CD14-positive monocyte (primary cell): ENCODE results near the gene OPN1SW. TPM values are rescaled to one million over a fixed set of nuclear protein-coding genes. Genes with fewer than 3 reads are reported as not detected.

ENCODE experiments used
- DNase-seq, 3 donors: peaks; one replicate each; pipeline ENCODE4 v3.0.0-alpha.2; 2011 to 2022
- H2AFZ ChIP-seq: 2 replicates; pipeline ENCODE4 v1.6.0; 2012; ENCODE audit warnings: mild to moderate bottlenecking, low read depth, low read length, inconsistent platforms; ENCODE audit not compliant: insufficient read depth, poor library complexity, severe bottlenecking
- H3K27ac ChIP-seq, 2 donors: 1 replicate in 1 of 2; 2 replicates in 1 of 2; pipeline ENCODE4 v1.5.1; 2012 to 2013; ENCODE audit warnings: low read length in 2 of 2, control low read depth in 1 of 2, inconsistent platforms in 1 of 2, low read depth in 1 of 2, mild to moderate bottlenecking in 1 of 2
- H3K27me3 ChIP-seq, 2 donors: one replicate each; pipeline versions ENCODE4 v1.6.0 to v1.6.1; 2011 to 2013; ENCODE audit warnings: low read length in 2 of 2; ENCODE audit not compliant: control insufficient read depth in 2 of 2, insufficient read depth in 2 of 2
- H3K36me3 ChIP-seq, 2 donors: replicated peaks in 1 of 2; 1 replicate in 1 of 2; 2 replicates in 1 of 2; pipeline versions ENCODE4 v1.5.1 to v1.6.1; 2012 to 2013; ENCODE audit warnings: low read length in 2 of 2, control low read depth in 1 of 2, inconsistent platforms in 1 of 2, mild to moderate bottlenecking in 1 of 2; ENCODE audit not compliant: insufficient read depth in 2 of 2, control insufficient read depth in 1 of 2
- H3K4me1 ChIP-seq, 2 donors: 1 replicate in 1 of 2; 2 replicates in 1 of 2; pipeline versions ENCODE4 v1.5.1 to v1.6.1; 2012 to 2013; ENCODE audit warnings: low read length in 2 of 2, control low read depth in 1 of 2, inconsistent platforms in 1 of 2, mild to moderate bottlenecking in 1 of 2, moderate library complexity in 1 of 2; ENCODE audit not compliant: insufficient read depth in 2 of 2, control insufficient read depth in 1 of 2
- H3K4me2 ChIP-seq: replicated peaks from 2 replicates; pipeline ENCODE3; 2012; ENCODE audit warnings: low read length, moderate library complexity, mild to moderate bottlenecking; ENCODE audit not compliant: poor library complexity, severe bottlenecking; ENCODE audit errors: extremely low read depth
- H3K4me3 ChIP-seq, 3 experiments: fragments of 200-600 bp in 1 of 3; sonication (generic) in 1 of 3; replicated peaks in 1 of 3; 1 replicate in 2 of 3; 2 replicates in 1 of 3; pipeline ENCODE4 v1.5.1; 2011 to 2013; ENCODE audit warnings: low read length in 3 of 3, mild to moderate bottlenecking in 3 of 3, control low read depth in 2 of 3, low read depth in 2 of 3, inconsistent platforms in 1 of 3, moderate library complexity in 1 of 3
- H3K79me2 ChIP-seq: 2 replicates; pipeline ENCODE4 v1.6.0; 2012; ENCODE audit warnings: mild to moderate bottlenecking, control low read depth, inconsistent platforms, low read length, moderate library complexity; ENCODE audit not compliant: insufficient read depth
- H3K9ac ChIP-seq: 2 replicates; pipeline ENCODE4 v1.6.0; 2017; ENCODE audit warnings: low read length, mild to moderate bottlenecking; ENCODE audit not compliant: insufficient read depth, poor library complexity, severe bottlenecking
- H3K9me3 ChIP-seq, 2 donors: replicated peaks in 1 of 2; 1 replicate in 1 of 2; 2 replicates in 1 of 2; pipeline versions ENCODE4 v1.5.1 to v1.6.1; 2012 to 2013; ENCODE audit warnings: low read length in 2 of 2, control low read depth in 1 of 2; ENCODE audit not compliant: control insufficient read depth in 1 of 2, insufficient read depth in 1 of 2
- H4K20me1 ChIP-seq: 2 replicates; pipeline ENCODE4 v1.6.0; 2012; ENCODE audit warnings: mild to moderate bottlenecking, low read length, control low read depth, moderate library complexity; ENCODE audit not compliant: insufficient read depth
- H3K27ac Mint-ChIP-seq, 7 donors: one replicate each; pipeline ENCODE4 v1.8.0; 2020; ENCODE audit warnings: mild to moderate bottlenecking in 7 of 7, mixed read lengths in 7 of 7, moderate library complexity in 6 of 7, inconsistent platforms in 2 of 7
- H3K27me3 Mint-ChIP-seq, 3 donors: one replicate each; pipeline ENCODE4 v1.8.0; 2021 to 2022; ENCODE audit warnings: low read depth in 3 of 3, mild to moderate bottlenecking in 3 of 3, mixed read lengths in 3 of 3, moderate library complexity in 3 of 3, inconsistent platforms in 1 of 3
- H3K36me3 Mint-ChIP-seq, 2 donors: one replicate each; pipeline ENCODE4 v1.8.0; 2020; ENCODE audit warnings: mixed read lengths in 2 of 2, inconsistent platforms in 1 of 2, mild to moderate bottlenecking in 1 of 2
- H3K4me1 Mint-ChIP-seq: one replicate; pipeline ENCODE4 v1.8.0; 2020; ENCODE audit warnings: mild to moderate bottlenecking, mixed read lengths
- H3K4me3 Mint-ChIP-seq, 2 donors: one replicate each; pipeline ENCODE4 v1.8.0; 2020; ENCODE audit warnings: mild to moderate bottlenecking in 2 of 2, mixed read lengths in 2 of 2, moderate library complexity in 1 of 2
- H3K9me3 Mint-ChIP-seq, 7 donors: one replicate each; pipeline ENCODE4 v1.8.0; 2020 to 2022; ENCODE audit warnings: mixed read lengths in 7 of 7, mild to moderate bottlenecking in 6 of 7, moderate library complexity in 6 of 7, inconsistent platforms in 2 of 7
- WGBS: methylation state at CpG from one replicate; pipeline ENCODE4 v1.1.5; 2013; ENCODE audit warnings: missing lambda C conversion rate; ENCODE audit not compliant: insufficient coverage; 5-methylcytosine and 5-hydroxymethylcytosine counted together
- intact Hi-C, 2 donors: fragments of 100-400 bp; cut with micrococcal nuclease; formaldehyde crosslinking; loops; one replicate each; pipeline versions ENCODE4 v1.15.0 to v1.15.1; 2023
- polyA plus RNA-seq, 3 donors: library from polyadenylated mRNA; depleted of rRNA in 1 of 3; unstranded in 2 of 3; stranded (reverse) in 1 of 3; fragments of 300-500 nt in 2 of 3; fragments of >200 nt in 1 of 3; fragmentation: Illumina TruSeq in 2 of 3; gene quantifications; 1 replicate in 2 of 3; 2 replicates in 1 of 3; pipeline ENCODE4 v1.2.3, GENCODE V29; 2012 to 2021
- TF ChIP-seq, protein P1 (sequence below): fragments of 200-600 bp; IDR thresholded peaks from one replicate; pipeline ENCODE4 v1.8.0; 2022; ENCODE audit warnings: antibody characterized with exemption, mild to moderate bottlenecking

The OPN1SW gene
- polyA plus RNA-seq, 3 donors, result not detected

DNA sequence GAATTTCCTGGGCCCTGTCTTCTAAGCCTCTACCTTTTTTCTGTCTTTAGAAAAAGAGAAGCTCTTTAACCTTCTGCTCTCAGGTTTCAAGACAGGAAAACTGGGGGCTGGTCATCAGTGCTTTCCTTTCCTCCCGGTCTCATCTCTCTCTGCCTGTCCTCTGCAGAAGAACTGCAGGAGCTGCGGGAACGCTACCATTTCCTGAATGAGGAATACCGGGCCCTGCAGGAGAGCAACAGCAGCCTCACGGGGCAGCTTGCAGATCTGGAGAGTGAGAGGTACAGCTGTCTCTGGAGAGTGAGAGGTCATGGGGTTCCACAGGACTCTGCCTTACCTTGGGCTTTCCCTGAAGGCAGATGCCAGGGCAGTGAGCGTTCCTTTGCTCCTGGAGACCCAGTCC is 28.9 kb upstream of the OPN1SW start:
- Histone ChIP-seq H3K4me1 (no peaks in the 10 kb centered on the region), H3K9ac (no peak overlapping the region), H3K36me3 (no peaks in the 10 kb centered on the region), H3K4me2 (no peak overlapping the region), H3K9me3 (no peaks in the 10 kb centered on the region), H3K4me3 (no peak overlapping the region), H3K27me3 (no peaks in the 10 kb centered on the region), H4K20me1 (no peaks in the 10 kb centered on the region), H3K27ac (no peak overlapping the region), H3K79me2 (no peaks in the 10 kb centered on the region), H2AFZ (no peak overlapping the region)
- intact Hi-C loops, result no loop called here
- peaks cover 2% of the 10 kb centered on the region for H3K4me1 Mint-ChIP-seq
- H3K27ac Mint-ChIP-seq, result no peak overlapping the region
- DNase-seq, result no peak
- TF ChIP-seq, protein P1, sequence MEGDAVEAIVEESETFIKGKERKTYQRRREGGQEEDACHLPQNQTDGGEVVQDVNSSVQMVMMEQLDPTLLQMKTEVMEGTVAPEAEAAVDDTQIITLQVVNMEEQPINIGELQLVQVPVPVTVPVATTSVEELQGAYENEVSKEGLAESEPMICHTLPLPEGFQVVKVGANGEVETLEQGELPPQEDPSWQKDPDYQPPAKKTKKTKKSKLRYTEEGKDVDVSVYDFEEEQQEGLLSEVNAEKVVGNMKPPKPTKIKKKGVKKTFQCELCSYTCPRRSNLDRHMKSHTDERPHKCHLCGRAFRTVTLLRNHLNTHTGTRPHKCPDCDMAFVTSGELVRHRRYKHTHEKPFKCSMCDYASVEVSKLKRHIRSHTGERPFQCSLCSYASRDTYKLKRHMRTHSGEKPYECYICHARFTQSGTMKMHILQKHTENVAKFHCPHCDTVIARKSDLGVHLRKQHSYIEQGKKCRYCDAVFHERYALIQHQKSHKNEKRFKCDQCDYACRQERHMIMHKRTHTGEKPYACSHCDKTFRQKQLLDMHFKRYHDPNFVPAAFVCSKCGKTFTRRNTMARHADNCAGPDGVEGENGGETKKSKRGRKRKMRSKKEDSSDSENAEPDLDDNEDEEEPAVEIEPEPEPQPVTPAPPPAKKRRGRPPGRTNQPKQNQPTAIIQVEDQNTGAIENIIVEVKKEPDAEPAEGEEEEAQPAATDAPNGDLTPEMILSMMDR, result no peak
- no peak overlapping the region for H3K4me3 Mint-ChIP-seq
- no peaks in the 10 kb centered on the region for H3K9me3 Mint-ChIP-seq
- peaks cover 1 to 2% (median 2%) of the 10 kb centered on the region in 3 donors for H3K27me3 Mint-ChIP-seq
- no peaks in the 10 kb centered on the region for H3K36me3 Mint-ChIP-seq
- 81% methylated on average over 5 of the region's 6 CpGs for WGBS

DNA sequence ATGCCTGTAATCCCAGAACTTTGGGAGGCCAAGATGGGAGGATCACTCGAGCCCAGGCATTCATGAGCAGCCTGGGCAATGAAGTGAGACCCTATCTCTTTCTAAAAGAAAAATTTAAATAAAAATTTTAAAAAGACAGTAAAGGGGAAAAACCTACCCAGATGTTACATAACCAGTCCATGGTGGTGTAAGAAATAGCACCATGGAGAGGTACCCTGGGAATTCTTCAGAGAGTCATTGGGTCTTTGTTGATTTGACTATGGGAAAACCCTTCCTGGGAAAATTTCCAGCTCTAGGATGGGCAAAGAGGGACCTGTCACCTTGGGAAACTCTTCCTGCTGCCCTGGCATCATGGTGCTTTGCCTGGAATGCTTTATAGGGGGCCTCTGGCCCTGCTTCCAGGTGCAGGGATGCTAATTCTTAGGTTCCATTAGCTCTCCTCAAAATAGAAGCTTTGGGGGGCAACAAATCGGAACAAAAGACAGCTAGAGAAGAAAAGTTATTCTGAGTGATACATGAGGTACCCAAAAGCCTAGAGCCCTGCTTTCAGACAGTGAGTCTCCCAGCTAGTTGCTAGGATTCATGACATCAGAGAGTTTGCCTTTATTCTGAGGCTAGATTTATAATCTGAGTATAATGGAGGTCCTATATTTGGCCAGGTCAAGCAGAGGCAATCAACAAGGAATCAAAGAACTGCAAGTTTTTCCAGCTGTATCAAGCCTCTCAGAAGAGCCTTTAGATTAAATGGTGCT is 26.2 kb upstream of the OPN1SW start:
- Histone ChIP-seq H3K9me3 (no peaks in the 10 kb centered on the region), H3K9ac (no peak overlapping the region), H3K27me3 (no peaks in the 10 kb centered on the region), H4K20me1 (no peaks in the 10 kb centered on the region), H3K4me2 (no peak overlapping the region), H3K36me3 (no peaks in the 10 kb centered on the region), H2AFZ (no peak overlapping the region), H3K4me1 (no peaks in the 10 kb centered on the region), H3K79me2 (no peaks in the 10 kb centered on the region), H3K27ac (no peak overlapping the region), H3K4me3 (no peak overlapping the region)
- Mint-ChIP-seq H3K9me3 (peaks cover 0 to 2% (median 0%) of the 10 kb centered on the region in 7 donors), H3K36me3 (no peaks in the 10 kb centered on the region), H3K4me1 (peaks cover 5% of the 10 kb centered on the region), H3K27me3 (peaks cover 0 to 2% (median 2%) of the 10 kb centered on the region in 3 donors), H3K27ac (no peak overlapping the region), H3K4me3 (no peak overlapping the region)
- TF ChIP-seq, protein P1, result no peak
- no CpG with 5 or more reads among the region's 2 CpGs for WGBS
- intact Hi-C loops, result no loop called here
- DNase-seq, result no peak
